GM08714 (cell line): Measurements from ENCODE around the gene B4GAT1.
"Not testable (repeated sequence)": the region's sequence is repeated elsewhere in the genome, so short reads cannot be mapped to it uniquely, and the experiment has no call there.

ENCODE experiments used
- H3K4me3 ChIP-seq: fragments of 200-500 bp; sonication (Bioruptor generic); 2 replicates; pipeline ENCODE4 v1.5.1; 2014; ENCODE audit warnings: mild to moderate bottlenecking, low read length, inconsistent platforms
- ZNF274 ChIP-seq: IDR thresholded peaks from 2 replicates; pipeline ENCODE4 v1.6.1; 2012; ENCODE audit warnings: mild to moderate bottlenecking, low read depth, low read length

B4GAT1 gene

DNA sequence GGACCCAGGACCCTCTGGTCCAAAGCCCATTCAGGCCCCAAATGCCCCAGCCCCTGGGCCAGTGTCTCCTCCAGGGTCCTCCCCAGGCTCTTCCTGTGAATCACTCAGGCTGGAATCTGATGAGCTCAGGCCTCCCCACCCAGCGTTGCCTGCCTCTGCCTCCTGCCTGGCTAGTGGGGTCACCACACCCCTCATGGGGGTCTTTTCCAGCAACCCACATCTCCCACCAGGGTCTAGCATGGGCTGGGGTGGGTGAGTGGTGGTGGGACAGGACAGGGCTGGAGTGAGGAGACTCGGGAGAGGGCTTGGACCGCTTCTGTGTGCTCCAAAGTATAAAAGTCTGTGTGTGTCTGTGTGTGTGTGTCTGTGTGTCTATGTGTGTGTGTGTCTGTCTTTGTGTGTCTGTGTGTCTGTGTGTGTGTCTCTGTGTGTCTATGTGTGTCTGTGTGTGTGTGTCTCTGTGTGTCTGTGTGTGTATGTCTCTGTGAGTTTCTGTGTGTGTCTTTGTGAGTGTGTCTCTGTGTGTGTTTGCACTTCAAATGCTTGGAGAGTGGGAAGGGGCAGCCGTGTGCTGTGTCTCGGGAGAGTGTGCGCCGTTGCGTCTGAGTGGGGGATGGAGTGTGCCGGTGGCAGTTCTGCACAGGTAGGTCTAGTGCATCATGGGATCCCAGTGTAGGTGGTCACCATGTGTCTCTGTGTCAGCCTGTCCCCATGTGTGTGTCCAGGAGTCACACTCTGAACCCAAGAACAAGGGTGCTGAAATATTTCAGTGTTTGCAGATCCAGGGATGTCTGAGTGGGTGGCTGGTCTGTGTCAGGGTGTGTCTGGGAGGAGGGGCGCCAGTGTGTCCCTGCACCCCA, 20.0 kb downstream of the B4GAT1 start:
- H3K4me3 ChIP-seq: no peak overlapping the region
- TF ChIP-seq ZNF274: no peak

DNA sequence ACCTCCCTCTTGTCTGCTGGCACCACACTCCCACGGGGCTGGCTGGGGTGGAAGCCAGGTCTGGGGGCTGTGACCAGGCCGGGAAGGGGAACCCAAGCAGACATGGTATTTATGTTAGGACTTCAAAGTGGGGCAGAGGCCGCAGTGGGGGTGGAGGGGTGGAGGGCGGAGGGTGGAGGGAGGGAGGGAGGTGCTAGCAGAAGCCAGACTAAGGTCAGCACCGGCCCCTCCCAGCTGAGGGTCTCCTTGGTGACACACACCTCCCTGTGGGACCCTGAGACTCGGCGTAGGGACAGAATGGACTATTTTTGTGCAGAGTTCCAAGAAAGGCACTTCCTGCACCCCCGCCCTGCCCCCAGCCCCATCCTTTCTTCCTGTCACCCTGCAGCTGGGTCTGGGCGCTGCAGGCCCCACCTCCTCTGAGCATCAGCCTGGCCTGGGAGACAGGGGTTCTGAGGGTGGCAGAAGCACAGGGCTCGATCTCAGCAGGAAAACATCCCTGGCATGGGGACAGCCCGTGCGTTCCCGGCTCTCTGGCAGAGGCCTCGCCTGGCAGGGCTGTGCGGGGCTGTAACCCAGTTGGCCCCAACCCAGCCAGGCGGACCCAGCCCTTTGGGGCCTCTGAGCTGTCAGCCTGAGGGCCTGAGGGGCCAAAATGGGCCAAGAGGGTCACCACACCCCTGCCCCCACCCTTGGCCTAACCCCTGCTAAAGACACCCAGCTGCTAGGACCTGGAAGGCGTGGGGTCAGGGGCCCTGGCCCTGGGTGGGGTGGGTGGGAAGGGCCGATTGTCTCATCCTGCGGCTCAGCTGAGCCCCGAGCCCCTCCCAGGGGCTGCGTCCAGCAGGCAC, 20.9 kb downstream of the B4GAT1 start:
- H3K4me3 ChIP-seq: no peak overlapping the region
- TF ChIP-seq ZNF274: no peak

- no peak overlapping the region for H3K4me3 ChIP-seq
- no peak for TF ChIP-seq ZNF274
These were observed 22.2 kb downstream of the B4GAT1 start for GRCh38 chr11:66325263-66325671.

DNA sequence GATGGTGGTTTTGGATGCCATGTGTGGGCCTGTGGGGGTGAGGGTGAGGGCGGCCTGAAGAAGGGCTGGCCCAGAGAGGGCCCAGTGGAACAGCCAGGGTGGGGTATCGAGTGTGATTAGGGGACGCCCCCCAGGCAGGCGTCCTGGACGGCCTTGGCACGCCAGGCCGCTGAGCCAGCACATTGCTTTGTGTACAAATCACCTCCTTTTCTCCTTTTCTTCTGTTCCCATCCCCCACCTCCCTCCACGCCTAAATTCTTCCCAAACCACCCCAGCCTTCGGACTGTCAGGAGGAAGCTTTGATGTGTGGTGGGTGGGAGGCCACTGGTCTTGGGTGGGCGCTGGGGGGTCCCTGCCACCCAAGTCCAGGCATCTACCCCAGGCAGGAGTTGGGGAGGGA, 22.8 kb downstream of the B4GAT1 start:
- H3K4me3 ChIP-seq: no peak overlapping the region
- TF ChIP-seq ZNF274: no peak

DNA sequence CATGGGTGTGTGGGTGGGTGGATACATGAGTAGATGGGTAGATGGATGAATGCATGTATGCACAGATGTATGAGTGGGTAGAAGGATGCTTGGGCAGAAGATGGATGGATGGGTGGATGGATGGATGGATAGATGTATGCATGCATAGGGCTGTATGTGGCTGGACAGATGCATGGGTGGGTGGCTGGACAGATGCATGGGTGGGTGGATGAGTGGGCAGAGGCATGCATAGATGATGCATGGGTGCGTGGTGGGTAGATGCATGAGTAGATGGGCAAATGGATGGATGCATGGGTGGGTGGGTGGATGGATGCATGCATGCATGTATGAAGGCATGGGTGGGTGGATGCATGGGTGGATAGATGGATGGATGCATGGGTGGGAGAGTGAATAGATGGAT, 23.7 kb downstream of the B4GAT1 start:
- H3K4me3 ChIP-seq: no peak overlapping the region
- TF ChIP-seq ZNF274: no peak

DNA sequence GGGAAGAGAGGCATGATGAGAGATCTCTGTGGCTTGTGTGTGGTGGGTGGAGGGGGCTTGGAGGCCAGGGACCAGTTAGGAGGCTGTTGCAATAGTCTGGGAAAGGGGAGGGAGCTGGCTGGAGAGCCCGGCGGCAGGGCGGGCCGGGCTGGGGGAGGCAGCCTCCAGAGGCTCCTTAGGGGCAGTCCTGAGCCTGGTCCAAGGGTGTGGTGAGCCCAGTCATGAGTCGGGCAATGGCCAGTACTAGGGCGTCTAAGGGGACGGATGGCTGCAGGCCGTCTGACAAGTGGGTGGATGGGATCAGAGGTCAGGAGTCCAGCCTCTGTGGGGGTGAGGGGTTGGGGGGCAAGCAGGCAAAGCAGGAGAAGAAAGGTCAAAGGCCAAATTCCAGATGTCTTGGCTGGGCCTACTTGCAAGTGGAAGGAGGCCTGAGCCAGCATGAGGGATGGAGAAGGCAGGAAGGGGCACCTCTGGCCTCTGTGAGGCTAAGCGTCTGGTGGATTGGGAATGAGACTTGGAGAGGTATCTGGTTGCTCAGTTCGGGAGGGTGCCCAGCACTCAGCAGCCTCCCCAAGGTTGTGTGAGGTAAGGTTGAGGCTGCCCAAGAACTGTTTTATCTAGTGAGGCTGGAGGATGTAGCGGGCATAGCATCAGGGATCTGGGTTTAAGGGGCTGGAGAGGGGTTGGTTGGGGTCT, 24.5 kb downstream of the B4GAT1 start:
- H3K4me3 ChIP-seq: no peak overlapping the region
- TF ChIP-seq ZNF274: no peak

- TF ChIP-seq ZNF274: no peak
- H3K4me3 ChIP-seq: no peak overlapping the region
These were observed 25.8 kb downstream of the B4GAT1 start for GRCh38 chr11:66321606-66322005.

DNA sequence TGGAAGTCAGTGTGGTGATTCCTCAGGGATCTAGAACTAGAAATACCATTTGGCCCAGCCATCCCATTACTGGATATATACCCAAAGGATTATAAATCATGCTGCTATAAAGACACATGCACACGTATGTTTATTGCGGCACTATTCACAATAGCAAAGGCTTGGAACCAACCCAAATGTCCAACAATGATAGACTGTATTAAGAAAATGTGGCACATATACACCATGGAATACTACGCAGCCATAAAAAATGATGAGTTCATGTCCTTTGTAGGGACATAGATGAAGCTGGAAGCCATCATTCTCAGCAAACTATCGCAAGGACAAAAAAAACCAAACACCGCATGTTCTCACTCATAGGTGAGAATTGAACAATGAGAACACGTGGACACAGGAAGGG, 26.7 kb downstream of the B4GAT1 start:
- not testable (repeated sequence) for H3K4me3 ChIP-seq

DNA sequence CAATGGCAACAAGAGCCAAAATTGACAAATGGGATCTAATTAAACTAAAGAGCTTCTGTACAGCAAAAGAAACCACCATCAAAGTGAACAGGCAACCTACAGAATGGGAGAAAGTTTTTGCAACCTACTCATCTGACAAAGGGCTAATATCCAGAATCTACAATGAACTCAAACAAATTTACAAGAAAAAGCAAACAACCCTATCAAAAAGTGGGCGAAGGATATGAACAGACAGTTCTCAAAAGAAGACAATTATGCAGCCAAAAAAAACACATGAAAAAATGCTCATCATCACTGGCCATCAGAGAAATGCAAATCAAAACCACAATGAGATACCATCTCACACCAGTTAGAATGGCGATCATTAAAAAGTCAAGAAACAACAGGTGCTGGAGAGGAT, 27.1 kb downstream of the B4GAT1 start:
- not testable (repeated sequence) for H3K4me3 ChIP-seq

DNA sequence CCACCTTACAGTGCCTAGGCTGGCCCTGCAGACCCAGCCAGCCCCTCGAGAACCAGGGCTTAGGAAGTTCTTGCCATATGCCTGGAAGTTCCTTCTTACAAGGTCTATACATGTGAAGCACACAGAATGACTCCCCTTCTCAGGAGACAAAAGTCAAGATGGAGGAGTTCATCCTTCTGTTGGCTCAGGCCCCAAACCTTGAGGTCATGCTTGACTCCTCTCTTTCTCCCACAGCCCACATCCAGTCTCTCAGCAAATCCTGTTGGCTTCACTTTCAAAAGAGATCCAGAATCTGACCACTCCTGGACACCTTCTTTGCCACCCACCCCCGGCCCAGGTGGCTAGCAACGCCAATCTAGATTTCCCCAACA, 28.8 kb downstream of the B4GAT1 start:
- no peak overlapping the region for H3K4me3 ChIP-seq
- no peak for TF ChIP-seq ZNF274

DNA sequence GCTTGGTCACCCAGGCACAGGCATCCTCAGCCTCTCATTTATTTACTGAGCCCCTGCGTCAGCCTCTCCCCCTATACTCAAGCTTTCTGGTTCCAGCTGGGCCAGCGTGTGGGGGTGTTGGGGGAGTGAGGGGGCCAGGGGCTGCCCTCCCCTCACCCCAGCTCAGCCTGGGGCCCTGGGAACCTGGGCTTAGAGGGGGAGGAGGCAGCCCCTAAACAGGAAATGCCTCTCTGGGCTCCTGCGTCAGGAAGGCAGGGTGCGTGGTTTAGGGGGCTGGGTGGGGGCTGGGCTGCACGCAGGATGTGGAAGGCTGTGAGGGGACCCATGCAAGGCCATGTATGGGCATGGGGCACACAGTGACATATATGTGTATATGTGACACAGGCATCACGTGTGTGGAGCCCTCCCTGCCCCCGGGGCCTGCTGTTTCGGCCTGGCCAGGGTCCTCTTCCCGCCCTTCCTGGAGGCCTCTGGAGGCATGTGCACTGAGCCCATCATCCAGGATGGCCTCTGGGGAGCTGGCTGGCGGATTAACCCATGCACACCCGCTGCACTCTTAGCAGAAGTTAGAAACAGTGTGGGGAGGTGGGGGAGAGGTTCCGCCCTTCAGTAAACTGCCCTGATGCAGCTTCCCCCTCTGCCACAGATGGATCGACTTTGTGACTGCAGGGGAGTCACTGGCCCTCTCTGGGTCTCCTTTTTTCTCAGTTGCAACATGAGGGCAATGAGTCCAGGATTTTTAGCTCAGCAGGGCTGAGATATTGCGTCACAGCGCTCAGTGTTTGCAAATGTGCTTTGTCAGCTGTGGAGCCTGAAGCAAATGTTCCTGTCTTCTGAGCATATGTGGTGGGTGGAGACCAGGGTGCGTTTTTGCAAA, 29.5 kb downstream of the B4GAT1 start:
- no peak for TF ChIP-seq ZNF274
- no peak overlapping the region; the same call in 1 of the 2 replicates for H3K4me3 ChIP-seq

DNA sequence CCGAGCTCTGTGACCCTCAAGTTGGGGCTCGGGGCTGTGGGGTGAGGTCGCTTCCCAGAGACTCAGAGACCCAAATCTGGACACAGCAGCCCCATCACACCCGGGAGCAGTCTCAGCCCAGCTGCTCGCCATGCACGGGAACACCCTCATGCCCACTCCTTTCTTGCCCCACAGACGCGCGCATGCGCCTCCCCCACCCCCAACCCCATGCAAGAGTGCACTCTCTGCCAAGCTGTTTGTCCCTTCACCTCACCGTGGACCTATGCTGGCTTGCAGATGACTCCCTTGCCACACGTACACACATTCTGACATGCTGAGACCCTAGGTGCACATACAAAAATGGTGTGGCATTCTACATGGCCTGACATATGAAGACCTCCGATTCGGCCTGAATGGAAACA, 30.1 kb downstream of the B4GAT1 start:
- no peak for TF ChIP-seq ZNF274
- H3K4me3 ChIP-seq: no peak overlapping the region; the same call in 1 of the 2 replicates

GRCh38 chr11:66316849-66317251, 30.6 kb downstream of the B4GAT1 start, which contains the start of gene CD248:
Gene CD248, minus strand, starts transcription at chr11:66317044. Its CDS starts 17 bp downstream, at chr11:66317027.
- H3K4me3 ChIP-seq: no peak within 1 kb of the TSS; the same call in 1 of the 2 replicates
- TF ChIP-seq ZNF274: no peak
